Stimulated activated naive CD4-positive, alpha-beta T cell treated with Interleukin-2 at 50 U/mL for 16 hours (primary cell): ENCODE data around the gene DHX58.
"Not testable (repeated sequence)": the region's sequence is repeated elsewhere in the genome, so short reads cannot be mapped to it uniquely, and the experiment has no call there.

Experiments
- DNase-seq: peaks from one replicate; lab custom pipeline; 2025; lab: John Stamatoyannopoulos, UW

Gene DHX58

GRCh38 chr17:42112552-42113176 lies at the start of gene DHX58:
TSS of gene DHX58 (minus strand) at chr17:42112714. CDS start at chr17:42111892, 822 bp downstream.
- DNase-seq, result peak; percentile 71

DNA sequence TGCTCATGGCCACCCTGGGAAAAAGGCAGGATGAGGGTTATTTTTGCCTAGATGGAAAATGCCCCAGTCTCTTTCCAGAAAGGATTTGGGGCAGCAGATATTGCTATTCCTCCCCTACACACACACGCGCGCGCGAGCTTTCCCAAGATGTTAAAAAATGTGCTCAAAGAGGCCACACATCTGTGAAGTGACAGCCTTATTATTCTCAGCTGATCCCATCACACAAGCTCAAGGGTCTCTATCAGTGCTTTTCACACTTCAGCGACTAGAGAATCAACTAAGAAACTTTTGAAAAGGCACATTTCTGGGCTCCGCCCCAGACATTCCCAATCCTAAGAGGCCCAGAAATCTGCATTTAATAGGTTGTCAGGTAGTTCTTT lies 48.0 kb upstream of the DHX58 start:
- DNase-seq, result no peak

DNA sequence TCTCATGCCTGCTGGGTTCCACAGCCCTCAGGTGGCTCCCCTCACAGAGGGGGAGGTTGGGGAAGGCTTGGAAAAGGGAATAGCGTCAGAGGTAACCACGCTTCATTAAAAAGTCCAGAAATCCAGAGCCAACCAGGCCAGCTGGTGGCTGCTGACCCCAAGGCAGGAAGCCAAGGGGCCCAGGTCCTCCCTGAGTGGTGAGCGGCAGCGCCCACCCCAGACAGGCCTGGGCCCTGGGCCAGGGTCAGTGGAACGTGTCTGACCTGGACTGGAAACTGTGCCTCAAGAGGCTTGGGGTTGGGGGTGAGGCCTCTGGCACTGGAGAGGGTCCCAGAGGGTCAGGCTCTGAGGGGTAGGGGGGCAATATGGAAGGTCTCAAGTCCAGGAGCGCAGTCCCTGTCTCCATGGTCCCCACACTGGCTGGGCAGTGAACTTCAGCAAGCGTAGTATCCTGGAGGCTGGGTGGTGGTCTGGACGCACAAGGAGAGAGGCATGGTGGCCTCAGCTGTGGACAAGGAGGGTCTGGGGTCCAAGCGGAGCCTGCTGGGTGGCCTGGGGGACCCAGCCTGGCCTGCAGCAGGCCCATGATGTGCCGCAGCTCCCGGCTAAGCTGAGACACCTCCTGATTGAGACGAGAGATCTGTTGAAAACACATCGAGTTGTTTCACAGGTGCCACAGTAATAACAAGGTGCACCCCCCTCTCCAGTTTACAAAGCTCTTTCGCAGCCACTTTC lies 47.4 kb upstream of the DHX58 start:
- DNase-seq, result no peak

- DNase-seq, result no peak
Observed at GRCh38 chr17:42155614-42156045, 43.1 kb upstream of the DHX58 start.

- no peak for DNase-seq
Observed at GRCh38 chr17:42153919-42154742, 41.6 kb upstream of the DHX58 start.

- DNase-seq, result no peak
Observed at GRCh38 chr17:42146911-42147607, 34.5 kb upstream of the DHX58 start.

DNA sequence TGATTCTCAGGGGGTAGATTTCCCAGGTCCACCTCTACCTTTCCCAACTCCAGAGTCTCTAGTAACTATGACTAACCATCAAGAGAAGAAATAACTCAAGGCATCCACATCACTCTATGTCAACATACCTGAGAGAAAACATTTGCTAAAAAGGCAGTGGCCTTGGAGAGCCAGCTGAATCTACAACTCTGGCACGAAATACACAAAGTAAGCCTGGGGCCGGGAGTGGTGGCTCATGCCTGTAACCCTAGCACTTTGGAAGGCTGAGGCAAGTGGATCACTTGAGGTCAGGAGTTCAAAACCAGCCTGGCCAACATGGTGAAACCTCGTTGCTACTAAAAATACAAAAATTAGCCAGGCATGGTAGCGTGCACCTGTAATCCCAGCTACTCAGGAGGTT lies 30.6 kb upstream of the DHX58 start:
- not testable (repeated sequence) for DNase-seq

DNA sequence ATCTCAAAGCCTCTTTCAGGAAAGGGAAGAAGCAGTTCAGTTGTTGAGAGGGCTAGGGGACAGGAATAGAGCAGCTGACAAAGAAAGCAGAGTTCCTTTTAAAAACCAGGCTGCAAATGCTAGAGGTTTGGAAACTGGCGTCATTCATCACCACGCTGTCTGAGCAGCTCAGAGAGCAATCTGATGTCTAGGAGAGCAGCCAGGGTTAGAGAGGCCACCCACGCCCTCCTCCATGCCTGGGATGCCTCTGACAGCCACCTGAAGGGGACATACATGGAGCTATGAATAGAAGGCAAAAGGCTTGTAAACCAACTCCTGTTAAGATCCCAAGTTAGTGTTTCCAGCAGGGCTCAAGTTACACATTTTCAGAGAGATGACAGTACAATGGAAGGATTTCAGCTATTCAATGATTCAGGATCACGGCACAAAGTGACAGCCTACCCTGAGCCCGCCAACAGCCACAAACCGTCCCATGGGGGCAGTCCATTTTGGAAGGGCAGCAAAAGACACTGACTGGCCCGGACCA lies 29.9 kb upstream of the DHX58 start:
- DNase-seq, result no peak

DNA sequence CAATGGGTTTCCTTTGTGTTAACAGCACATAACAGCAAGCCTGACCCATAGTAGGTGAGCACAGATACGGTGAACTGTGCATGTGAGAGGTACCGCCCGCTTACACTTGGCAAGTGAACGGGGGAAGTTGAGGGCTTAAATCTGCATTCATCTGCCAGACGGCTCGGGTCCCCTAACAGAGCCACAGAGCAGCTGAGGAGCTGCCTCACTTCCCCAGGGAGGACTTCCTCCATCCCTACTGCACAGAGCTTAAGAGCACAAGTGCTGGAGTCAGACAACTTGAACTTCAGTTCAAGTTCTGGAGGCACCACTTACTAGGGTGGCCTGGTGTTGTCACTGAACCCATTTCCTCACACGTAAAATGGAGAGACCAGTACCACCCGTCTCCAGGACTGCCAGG lies 28.9 kb upstream of the DHX58 start:
- DNase-seq, result no peak

GRCh38 chr17:42140690-42141089 lies 28.2 kb upstream of the DHX58 start:
- not testable (repeated sequence) for DNase-seq

DNA sequence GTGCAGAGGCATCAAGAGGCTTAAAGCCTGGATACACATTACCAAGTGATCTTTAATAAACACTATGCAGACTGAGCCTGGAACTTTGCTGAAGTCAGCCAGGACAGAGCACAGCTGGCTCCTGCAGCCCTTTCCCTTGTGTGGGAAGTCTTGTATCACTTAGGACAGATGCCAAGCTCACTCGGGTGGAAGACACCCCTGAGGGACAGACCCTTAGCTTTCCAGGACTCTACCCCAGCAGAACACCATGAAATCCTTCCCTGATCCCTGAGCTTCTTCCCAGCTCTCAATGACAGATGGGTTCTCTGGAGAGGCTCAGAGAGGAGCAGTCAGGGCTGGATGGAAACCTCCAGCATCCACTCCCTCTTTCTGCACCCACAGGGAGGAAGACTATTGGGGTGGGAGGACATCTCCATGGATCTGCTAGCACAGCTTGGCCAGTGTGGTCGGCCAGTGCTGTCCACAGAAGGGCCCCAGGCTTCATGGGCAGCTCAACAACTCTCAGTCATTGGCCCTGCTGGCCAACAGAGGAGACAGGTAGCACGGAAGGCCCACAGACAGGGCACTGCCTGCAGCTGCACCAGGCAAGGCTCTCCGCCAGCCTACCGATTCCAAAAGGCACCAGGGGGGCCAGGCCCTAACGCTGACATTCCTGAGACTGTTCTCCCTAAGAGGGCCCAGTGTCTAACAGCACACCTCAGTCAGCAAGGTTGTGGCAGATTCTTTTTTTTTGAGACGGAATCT lies 26.4 kb upstream of the DHX58 start:
- no peak for DNase-seq

DNA sequence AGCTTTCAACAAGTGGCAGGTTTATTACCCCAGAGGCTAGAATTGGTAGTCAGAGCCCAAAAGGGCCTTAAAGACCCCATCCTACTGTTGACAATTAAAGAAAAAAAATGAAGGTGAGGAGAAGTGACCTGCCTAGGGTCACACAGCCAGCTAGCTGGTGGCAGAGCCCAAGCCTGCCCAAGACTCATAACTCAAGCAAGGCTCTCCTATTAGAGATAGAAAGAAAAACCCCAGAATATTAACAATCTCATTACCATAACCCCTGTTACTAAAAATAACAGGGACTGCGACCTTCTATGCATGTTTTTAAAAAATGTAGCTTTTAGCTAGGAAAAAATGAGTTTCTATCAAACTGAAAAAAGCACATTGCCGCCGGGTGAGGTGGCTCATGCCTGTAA lies 24.1 kb upstream of the DHX58 start:
- no peak for DNase-seq

DNA sequence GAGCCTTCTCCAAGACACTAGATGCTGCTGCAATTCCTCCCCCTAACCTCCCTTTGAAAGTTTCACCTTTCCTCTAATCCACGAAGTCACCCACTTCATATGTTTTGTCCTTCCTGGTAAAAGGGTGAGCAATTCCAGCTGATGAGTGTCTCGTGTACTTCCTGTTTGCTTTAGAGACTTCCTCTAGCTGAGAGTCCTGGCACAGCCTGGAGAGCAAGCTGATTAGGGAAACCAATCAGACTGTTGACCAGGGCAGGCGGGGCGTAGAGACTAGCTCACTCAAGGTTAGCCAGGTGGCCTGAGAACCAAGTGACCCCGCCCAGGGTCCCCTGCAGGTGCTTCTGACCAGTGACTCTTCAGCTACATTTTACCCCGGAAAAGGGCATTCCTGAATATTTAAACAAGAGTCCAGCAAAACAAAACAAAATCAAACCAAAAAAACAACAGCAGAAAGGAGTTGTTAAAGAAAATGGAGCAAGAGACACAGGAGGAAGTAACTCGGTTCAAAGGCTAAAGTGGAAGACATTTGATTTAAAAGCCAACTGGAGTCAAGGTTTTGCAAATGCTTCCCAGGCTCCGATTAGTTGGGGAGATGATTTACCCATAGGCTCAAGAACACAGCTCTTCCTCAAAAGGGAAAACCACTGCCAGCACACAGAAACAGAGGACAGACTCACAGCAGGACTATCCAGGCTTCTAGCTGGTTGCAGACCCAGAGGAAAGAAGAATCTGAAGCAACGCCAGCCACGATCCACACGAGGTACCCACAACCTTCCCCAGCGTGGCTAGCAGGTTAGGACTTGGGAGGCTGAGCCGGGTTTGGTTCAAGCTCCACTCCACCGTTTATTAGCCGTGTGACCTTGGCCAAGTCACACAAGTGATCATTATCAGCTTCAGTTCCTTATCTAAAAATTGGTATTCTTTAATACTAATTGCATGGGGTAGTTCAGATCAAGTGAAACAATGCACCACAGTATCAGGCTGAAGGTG lies 23.4 kb upstream of the DHX58 start:
- DNase-seq, result no peak

GRCh38 chr17:42135151-42135550 lies 22.6 kb upstream of the DHX58 start:
- DNase-seq, result no peak

DNA sequence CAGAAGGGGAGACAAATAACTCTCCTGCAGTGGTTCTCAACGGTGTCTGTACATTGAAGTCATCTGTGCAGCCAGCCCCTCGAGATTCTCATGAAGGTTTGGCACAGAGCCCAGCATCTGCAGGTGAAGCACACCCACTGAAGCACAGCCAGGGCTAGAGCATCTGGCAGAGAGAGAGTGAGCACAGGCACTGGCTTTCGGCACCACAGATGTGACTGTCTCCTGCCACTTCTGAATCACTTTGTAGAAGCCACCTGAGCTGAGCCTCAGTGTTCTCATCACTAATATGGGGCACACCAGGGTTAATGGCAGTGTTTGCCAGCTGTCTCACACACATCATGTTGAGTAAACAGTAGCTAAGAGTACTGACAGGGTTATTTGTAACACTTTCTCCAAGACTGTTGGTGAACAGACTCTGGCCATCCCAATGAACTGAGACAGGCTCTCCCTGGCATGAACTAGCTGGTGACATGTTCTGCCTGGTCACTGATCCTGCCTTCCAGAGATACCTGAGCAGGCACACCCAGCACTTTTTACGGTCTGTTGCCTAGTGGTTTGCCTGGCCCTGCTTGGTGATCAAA lies 21.0 kb upstream of the DHX58 start:
- peak; percentile 8 for DNase-seq

- peak; percentile 24 for DNase-seq
Observed at GRCh38 chr17:42132941-42133340, 20.4 kb upstream of the DHX58 start.

- DNase-seq, result no peak
Observed at GRCh38 chr17:42131981-42132432, 19.5 kb upstream of the DHX58 start.

- DNase-seq, result no peak
Observed at GRCh38 chr17:42131232-42131631, 18.7 kb upstream of the DHX58 start.

- DNase-seq, result no peak
Observed at GRCh38 chr17:42130310-42130936, 17.9 kb upstream of the DHX58 start.
